Glutamatergic neuron (in vitro differentiated cells): ENCODE data around the gene NHS. TPM values are rescaled to one million over a fixed set of nuclear protein-coding genes. Genes with fewer than 3 reads are reported as not detected.

Experiments
- DNase-seq: peaks from one replicate; pipeline ENCODE4 v3.0.0; 2022
- H3K27ac Mint-ChIP-seq: one replicate; pipeline ENCODE4 v1.8.0; 2020; ENCODE audit warnings: mild to moderate bottlenecking, mixed read lengths, inconsistent platforms; ENCODE audit not compliant: unreplicated experiment
- H3K27me3 Mint-ChIP-seq: one replicate; pipeline ENCODE4 v1.8.0; 2020; ENCODE audit warnings: mild to moderate bottlenecking, moderate library complexity, mixed read lengths, inconsistent platforms; ENCODE audit not compliant: unreplicated experiment
- H3K36me3 Mint-ChIP-seq: one replicate; pipeline ENCODE4 v1.8.0; 2020; ENCODE audit warnings: mild to moderate bottlenecking, mixed read lengths, inconsistent platforms; ENCODE audit not compliant: unreplicated experiment
- H3K4me1 Mint-ChIP-seq: one replicate; pipeline ENCODE4 v1.8.0; 2020; ENCODE audit warnings: mild to moderate bottlenecking, low read depth, mixed read lengths, inconsistent platforms; ENCODE audit not compliant: unreplicated experiment
- H3K4me3 Mint-ChIP-seq: one replicate; pipeline ENCODE4 v1.8.0; 2020; ENCODE audit warnings: mild to moderate bottlenecking, mixed read lengths, inconsistent platforms; ENCODE audit not compliant: unreplicated experiment
- H3K9me3 Mint-ChIP-seq: one replicate; pipeline ENCODE4 v1.8.0; 2020; ENCODE audit warnings: mild to moderate bottlenecking, moderate library complexity, mixed read lengths, inconsistent platforms; ENCODE audit not compliant: unreplicated experiment
- total RNA-seq: library from RNA; stranded (reverse); fragmentation: NEBNext Ultra II Directional; extraction: Animal tissue kit (Norgen Biotek cat#: 25700); gene quantifications from one replicate; pipeline ENCODE4 v1.2.1, GENCODE V29; 2021; ENCODE audit not compliant: unreplicated experiment
- TF ChIP-seq, protein P1 (sequence below): fragments of 200-600 bp; sonication (generic); IDR thresholded peaks from one replicate; pipeline ENCODE4 v1.5.0; 2021; ENCODE audit not compliant: partially characterized antibody, unreplicated experiment

Gene NHS
- total RNA-seq, 1 donor from 2014 or later: 9.1 TPM

DNA sequence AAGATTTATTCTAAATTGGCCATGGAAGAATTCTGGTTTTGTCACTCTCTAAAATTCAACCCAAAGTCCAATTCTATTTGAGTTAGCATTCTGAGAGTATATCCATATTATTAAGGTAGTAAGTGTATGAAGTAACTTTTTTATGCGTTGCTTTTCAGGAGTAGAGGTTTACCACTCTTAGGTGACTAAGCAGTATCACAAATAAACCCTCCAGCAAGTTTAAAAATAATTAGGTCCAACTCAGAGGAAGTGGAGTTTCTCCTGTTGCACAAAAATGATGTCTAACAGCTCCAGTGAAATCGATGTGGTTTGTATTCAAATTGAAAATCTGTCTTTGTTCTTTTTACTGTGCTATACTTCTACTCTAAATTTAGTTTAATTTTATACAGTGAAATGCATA is 368.9 kb downstream of the NHS start:
- Mint-ChIP-seq H3K27ac (no peak overlapping the region), H3K4me1 (no peaks in the 10 kb centered on the region), H3K9me3 (no peaks in the 10 kb centered on the region), H3K27me3 (no peaks in the 10 kb centered on the region), H3K36me3 (no peaks in the 10 kb centered on the region), H3K4me3 (no peak overlapping the region)
- no peak for DNase-seq
- TF ChIP-seq, protein P1, sequence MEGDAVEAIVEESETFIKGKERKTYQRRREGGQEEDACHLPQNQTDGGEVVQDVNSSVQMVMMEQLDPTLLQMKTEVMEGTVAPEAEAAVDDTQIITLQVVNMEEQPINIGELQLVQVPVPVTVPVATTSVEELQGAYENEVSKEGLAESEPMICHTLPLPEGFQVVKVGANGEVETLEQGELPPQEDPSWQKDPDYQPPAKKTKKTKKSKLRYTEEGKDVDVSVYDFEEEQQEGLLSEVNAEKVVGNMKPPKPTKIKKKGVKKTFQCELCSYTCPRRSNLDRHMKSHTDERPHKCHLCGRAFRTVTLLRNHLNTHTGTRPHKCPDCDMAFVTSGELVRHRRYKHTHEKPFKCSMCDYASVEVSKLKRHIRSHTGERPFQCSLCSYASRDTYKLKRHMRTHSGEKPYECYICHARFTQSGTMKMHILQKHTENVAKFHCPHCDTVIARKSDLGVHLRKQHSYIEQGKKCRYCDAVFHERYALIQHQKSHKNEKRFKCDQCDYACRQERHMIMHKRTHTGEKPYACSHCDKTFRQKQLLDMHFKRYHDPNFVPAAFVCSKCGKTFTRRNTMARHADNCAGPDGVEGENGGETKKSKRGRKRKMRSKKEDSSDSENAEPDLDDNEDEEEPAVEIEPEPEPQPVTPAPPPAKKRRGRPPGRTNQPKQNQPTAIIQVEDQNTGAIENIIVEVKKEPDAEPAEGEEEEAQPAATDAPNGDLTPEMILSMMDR: no peak

DNA sequence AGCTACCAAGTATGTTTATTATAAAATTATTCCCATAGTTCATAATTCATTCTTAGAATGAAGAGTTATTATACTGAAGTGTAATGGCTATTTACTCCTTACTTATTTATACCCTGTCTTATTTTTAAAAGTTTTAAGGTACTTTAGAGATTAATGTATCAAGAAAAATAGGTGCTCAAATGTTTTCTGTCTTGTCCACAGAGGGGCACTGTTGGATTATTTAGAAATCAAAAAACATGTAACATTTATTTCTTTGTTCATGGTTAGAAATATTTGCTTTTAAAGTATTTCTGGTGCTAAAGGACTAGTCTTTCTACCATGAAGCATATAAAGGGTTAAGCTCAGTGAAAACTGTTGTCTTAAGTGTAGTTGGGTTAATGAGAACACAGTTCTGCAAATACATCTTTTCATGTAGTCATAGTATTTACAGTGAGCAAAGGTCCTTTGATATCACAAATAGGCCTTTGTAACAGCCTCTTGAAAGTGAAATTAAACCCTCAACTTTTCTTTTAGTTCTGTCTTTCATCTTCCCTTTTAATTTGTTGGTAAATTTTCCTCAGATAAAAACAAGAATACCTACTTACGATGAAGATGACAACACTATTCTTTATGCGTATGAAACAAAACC is 370.0 kb downstream of the NHS start:
- H3K9me3 Mint-ChIP-seq: no peaks in the 10 kb centered on the region
- H3K27ac Mint-ChIP-seq: no peak overlapping the region
- H3K4me1 Mint-ChIP-seq: no peaks in the 10 kb centered on the region
- no peak overlapping the region for H3K4me3 Mint-ChIP-seq
- DNase-seq: no peak
- TF ChIP-seq, protein P1: no peak
- H3K36me3 Mint-ChIP-seq: no peaks in the 10 kb centered on the region
- H3K27me3 Mint-ChIP-seq: no peaks in the 10 kb centered on the region

DNA sequence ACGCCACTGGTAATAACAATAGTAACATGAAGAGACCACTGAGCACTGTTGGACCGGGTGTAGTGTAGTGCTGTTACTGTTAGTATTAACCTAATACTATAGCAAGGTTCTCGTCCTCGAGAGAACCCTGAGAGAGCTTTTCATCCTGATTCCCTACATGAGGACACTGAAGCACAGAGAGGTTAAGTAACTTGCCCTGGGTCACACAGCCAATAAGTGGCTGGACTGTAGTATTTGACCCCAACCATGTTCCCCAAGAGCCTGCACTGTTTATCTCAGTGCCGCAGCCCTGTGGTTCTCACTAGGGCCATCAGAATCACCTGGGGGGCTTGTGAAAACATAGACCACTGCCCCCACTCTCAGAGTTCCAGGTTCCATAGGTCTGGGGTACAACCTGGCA is 372.7 kb downstream of the NHS start:
- Mint-ChIP-seq H3K27ac (no peak overlapping the region), H3K27me3 (no peaks in the 10 kb centered on the region), H3K36me3 (no peaks in the 10 kb centered on the region)

DNA sequence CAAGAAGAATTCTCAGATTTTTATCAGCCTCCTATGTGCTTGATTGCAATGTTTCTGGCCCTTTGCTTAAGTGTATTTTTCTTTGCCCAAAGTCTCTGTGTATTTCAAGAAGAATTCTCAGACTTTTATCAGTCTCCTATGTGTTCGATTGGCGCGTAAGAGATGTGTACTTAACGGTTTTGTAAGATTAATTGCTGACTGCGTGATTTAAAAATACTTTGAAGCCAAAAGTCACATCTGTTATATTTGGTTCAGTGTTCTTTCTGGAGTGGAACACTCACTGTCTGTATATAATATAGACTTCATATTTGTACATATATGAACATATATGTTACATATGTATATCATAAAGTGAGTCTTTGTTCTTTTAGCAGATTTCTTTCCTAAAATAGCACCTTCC is 373.7 kb downstream of the NHS start:
- TF ChIP-seq, protein P1: no peak
- Mint-ChIP-seq H3K27ac (no peak overlapping the region), H3K9me3 (no peaks in the 10 kb centered on the region), H3K27me3 (no peaks in the 10 kb centered on the region), H3K4me3 (no peak overlapping the region), H3K4me1 (no peaks in the 10 kb centered on the region), H3K36me3 (no peaks in the 10 kb centered on the region)
- no peak for DNase-seq

More for the DNA sequence above, 372.7 kb downstream of the NHS start:
- no peak overlapping the region for H3K4me3 Mint-ChIP-seq
- no peaks in the 10 kb centered on the region for H3K4me1 Mint-ChIP-seq
- no peak for DNase-seq
- no peaks in the 10 kb centered on the region for H3K9me3 Mint-ChIP-seq
- TF ChIP-seq, protein P1: no peak

DNA sequence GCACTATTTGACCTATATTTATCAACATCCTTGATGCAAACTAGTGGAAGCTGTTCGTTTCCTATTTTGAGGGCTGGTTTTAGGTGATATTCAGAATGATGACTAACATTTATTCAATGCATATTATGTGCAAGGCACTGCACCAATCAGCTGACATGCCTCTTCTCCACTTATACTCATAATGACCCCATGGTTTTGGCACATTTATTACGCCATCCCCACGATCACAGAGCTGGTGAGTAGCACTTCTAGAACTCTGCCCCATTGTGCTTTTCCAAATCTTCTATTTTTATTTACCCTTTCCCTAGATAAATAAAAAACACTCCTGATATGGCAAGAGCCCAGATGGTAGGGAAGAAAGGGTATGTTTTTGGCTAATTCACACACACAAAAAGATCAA is 375.4 kb downstream of the NHS start:
- Mint-ChIP-seq H3K9me3 (no peaks in the 10 kb centered on the region), H3K36me3 (no peaks in the 10 kb centered on the region), H3K27me3 (no peaks in the 10 kb centered on the region)

More for the DNA sequence above, 375.4 kb downstream of the NHS start:
- no peak for DNase-seq
- Mint-ChIP-seq H3K27ac (no peak overlapping the region), H3K4me3 (no peak overlapping the region), H3K4me1 (no peaks in the 10 kb centered on the region)
- TF ChIP-seq, protein P1: no peak
